Upper lobe of right lung (tissue), 1 donor: ENCODE measurements around the gene MROH9. TPM values are rescaled to one million over a fixed set of nuclear protein-coding genes. Genes with fewer than 3 reads are reported as not detected.
"Not testable (repeated sequence)": the region's sequence is repeated elsewhere in the genome, so short reads cannot be mapped to it uniquely, and the experiment has no call there.

Experiments used
- ATAC-seq: fragments of 200-7000 bp; cut with Tn5 transposase; one replicate; pipeline ENCODE4 v1.9.1; 2020; ENCODE audit warnings: mild to moderate bottlenecking, moderate library complexity
- DNase-seq: peaks from one replicate; pipeline ENCODE4 v3.0.0-alpha.2; 2020
- H3K27ac ChIP-seq: fragments of 200-600 bp; one replicate; pipeline ENCODE4 v1.8.0; 2022
- H3K27me3 ChIP-seq: fragments of 200-600 bp; one replicate; pipeline ENCODE4 v1.8.0; 2022; ENCODE audit warnings: mild to moderate bottlenecking
- H3K36me3 ChIP-seq: fragments of 200-600 bp; one replicate; pipeline ENCODE4 v1.8.0; 2022
- H3K4me1 ChIP-seq: fragments of 200-600 bp; one replicate; pipeline ENCODE4 v1.8.0; 2022
- H3K4me3 ChIP-seq: fragments of 200-600 bp; one replicate; pipeline ENCODE4 v1.8.0; 2022; ENCODE audit warnings: mild to moderate bottlenecking
- H3K9me3 ChIP-seq: fragments of 200-600 bp; one replicate; pipeline ENCODE4 v1.8.0; 2022
- CTCF ChIP-seq: fragments of 200-600 bp; IDR thresholded peaks from one replicate; pipeline ENCODE4 v1.8.0; 2022; ENCODE audit warnings: antibody characterized with exemption
- intact Hi-C: fragments of 100-400 bp; cut with DNase I; formaldehyde crosslinking; loops from one replicate; pipeline ENCODE4 v1.11.0; 2022
- total RNA-seq: library from RNA; stranded (reverse); fragmentation: NEBNext Ultra II Directional; extraction: Animal tissue kit (Norgen Biotek cat#: 25700); gene quantifications from one replicate; pipeline ENCODE4 v1.2.1, GENCODE V29; 2021
- donor health status: DM: no; HTN: yes; CAD: no; lungs with severe emphysema.

The MROH9 gene
- total RNA-seq, 1 donor from 2014 or later: not detected

GRCh38 chr1:170893655-170894297 lies 41.6 kb upstream of the MROH9 start:
- intact Hi-C loops: no loop called here
- no peak for DNase-seq
- Histone ChIP-seq H3K4me3 (no peak overlapping the region), H3K27ac (no peak overlapping the region), H3K36me3 (no peaks in the 10 kb centered on the region), H3K9me3 (no peaks in the 10 kb centered on the region), H3K4me1 (no peaks in the 10 kb centered on the region), H3K27me3 (no peaks in the 10 kb centered on the region)
- TF ChIP-seq CTCF: no peak
- ATAC-seq: no peak

GRCh38 chr1:170903961-170904360 lies 31.4 kb upstream of the MROH9 start:
- Histone ChIP-seq H3K36me3 (no peaks in the 10 kb centered on the region), H3K27me3 (no peaks in the 10 kb centered on the region), H3K27ac (no peak overlapping the region), H3K4me1 (no peaks in the 10 kb centered on the region), H3K4me3 (no peak overlapping the region), H3K9me3 (no peaks in the 10 kb centered on the region)
- ATAC-seq (no peak), DNase-seq (no peak)
- TF ChIP-seq CTCF: no peak
- intact Hi-C loops: no loop called here

- Histone ChIP-seq H3K36me3 (no peaks in the 10 kb centered on the region), H3K4me1 (no peaks in the 10 kb centered on the region), H3K9me3 (no peaks in the 10 kb centered on the region), H3K4me3 (no peak overlapping the region), H3K27ac (no peak overlapping the region), H3K27me3 (no peaks in the 10 kb centered on the region)
- TF ChIP-seq CTCF: no peak
- intact Hi-C loops: no loop called here
- ATAC-seq: no peak
- no peak for DNase-seq
Measured at GRCh38 chr1:170908942-170909341, 26.4 kb upstream of the MROH9 start.

- no peak overlapping the region for H3K27ac ChIP-seq
Measured at GRCh38 chr1:170910273-170910672, 25.1 kb upstream of the MROH9 start.

GRCh38 chr1:170917373-170917772 lies 18.0 kb upstream of the MROH9 start:
- H3K27ac ChIP-seq: no peak overlapping the region
- intact Hi-C loops: no loop called here
- H3K27me3 ChIP-seq: no peaks in the 10 kb centered on the region
- no peaks in the 10 kb centered on the region for H3K4me1 ChIP-seq
- TF ChIP-seq CTCF: no peak
- peaks cover 6% of the 10 kb centered on the region for H3K9me3 ChIP-seq
- no peak overlapping the region for H3K4me3 ChIP-seq
- no peak for DNase-seq
- no peaks in the 10 kb centered on the region for H3K36me3 ChIP-seq
- no peak for ATAC-seq

More at GRCh38 chr1:170910273-170910672, 25.1 kb upstream of the MROH9 start:
- H3K27me3 ChIP-seq: no peaks in the 10 kb centered on the region
- H3K9me3 ChIP-seq: no peaks in the 10 kb centered on the region
- intact Hi-C loops: no loop called here
- no peak for TF ChIP-seq CTCF
- no peak for ATAC-seq
- H3K36me3 ChIP-seq: no peaks in the 10 kb centered on the region
- DNase-seq: no peak
- no peak overlapping the region for H3K4me3 ChIP-seq
- no peaks in the 10 kb centered on the region for H3K4me1 ChIP-seq

- ATAC-seq, DNase-seq, H3K27ac ChIP-seq, H3K4me3 ChIP-seq, H3K27me3 ChIP-seq, H3K9me3 ChIP-seq, intact Hi-C loops, H3K36me3 ChIP-seq: not testable (repeated sequence)
- H3K4me1 ChIP-seq: peaks cover 12% of the 10 kb centered on the region
Measured at GRCh38 chr1:170924656-170925055, 10.7 kb upstream of the MROH9 start.
